VCaP (cell line): ENCODE data around the gene JUNB.

Source experiments
- H3K27ac ChIP-seq: fragments of 450-650 bp; 2 replicates; pipeline ENCODE4 v1.5.1; 2017
- CTCF ChIP-seq: fragments of 450-650 bp; conservative IDR thresholded peaks from 2 replicates; pipeline ENCODE4 v1.5.1; 2017; ENCODE audit warnings: mild to moderate bottlenecking, moderate library complexity

The JUNB gene

GRCh38 chr19:12786952-12787351 is 4.3 kb upstream of the JUNB start:
- no peak for TF ChIP-seq CTCF
- H3K27ac ChIP-seq = peak overlapping the region; percentile 20; the same call in 1 of the 2 replicates

- no peak for TF ChIP-seq CTCF
- no peak overlapping the region for H3K27ac ChIP-seq
These were observed 3.8 kb upstream of the JUNB start for GRCh38 chr19:12787458-12787857.

- no peak for TF ChIP-seq CTCF
- peak overlapping the region; percentile 91; the same call in 1 of the 2 replicates for H3K27ac ChIP-seq
These were observed 3.1 kb upstream of the JUNB start for GRCh38 chr19:12788042-12788681.

- peak overlapping the region; percentile 91; the same call in 1 of the 2 replicates for H3K27ac ChIP-seq
- no peak for TF ChIP-seq CTCF
These were observed 2.6 kb upstream of the JUNB start for GRCh38 chr19:12788682-12789097.

GRCh38 chr19:12789098-12789903 is 2.0 kb upstream of the JUNB start:
- no peak for TF ChIP-seq CTCF
- peak overlapping the region; percentile 91 for H3K27ac ChIP-seq

- TF ChIP-seq CTCF = no peak
- peak overlapping the region; percentile 91 for H3K27ac ChIP-seq
These were observed 1.2 kb upstream of the JUNB start for GRCh38 chr19:12789904-12790619.
